K562 (cell line): ENCODE results near the gene MIEF1. TPM values are rescaled to one million over a fixed set of nuclear protein-coding genes. Genes with fewer than 3 reads are reported as not detected.

Experiments used
- ARID1B ChIP-seq: fragments of 450-650 bp; IDR thresholded peaks from 2 replicates; pipeline ENCODE4 v1.6.1; 2016; ENCODE audit warnings: antibody characterized with exemption, mild to moderate bottlenecking, inconsistent platforms
- CHD7 ChIP-seq: fragments of 200-600 bp; sonication (generic); IDR thresholded peaks from one replicate; pipeline ENCODE4 v1.6.1; 2012; ENCODE audit warnings: mild to moderate bottlenecking, low read depth, low read length, inconsistent platforms
- ESRRB ChIP-seq: fragments of 250-450 bp; sonication (Bioruptor Pico); IDR thresholded peaks from 2 replicates; pipeline ENCODE4 v1.5.0; 2020; ENCODE audit warnings: mild to moderate bottlenecking, moderate library complexity, borderline replicate concordance
- JUND ChIP-seq, 2 experiments: IDR thresholded peaks; 2 replicates in 1 of 2; 3 replicates in 1 of 2; pipeline ENCODE4 v1.6.1; 2011; ENCODE audit warnings: borderline replicate concordance in 2 of 2, low read depth in 2 of 2, low read length in 2 of 2, improper control_type of control experiment in 1 of 2, missing biosample characterization in 1 of 2, missing genetic modification characterization in 1 of 2, missing genetic modification reagents in 1 of 2
- MAFF ChIP-seq: IDR thresholded peaks from 2 replicates; pipeline ENCODE4 v1.6.1; 2012; ENCODE audit warnings: low read length, improper control_type of control experiment
- MAFK ChIP-seq: IDR thresholded peaks from 2 replicates; pipeline ENCODE4 v1.6.1; 2011; ENCODE audit warnings: low read length, improper control_type of control experiment
- MED1 ChIP-seq: sonication (generic); formaldehyde crosslinking; IDR thresholded peaks from 2 replicates; pipeline ENCODE4 v1.8.1; 2023; ENCODE audit warnings: missing genetic modification reagents, borderline replicate concordance
- MTA3 ChIP-seq: fragments of 450-650 bp; formaldehyde crosslinking; IDR thresholded peaks from 2 replicates; pipeline ENCODE4 v1.6.1; 2017; ENCODE audit warnings: mild to moderate bottlenecking, borderline replicate concordance
- PTTG1 ChIP-seq: fragments of 450-650 bp; IDR thresholded peaks from 2 replicates; pipeline ENCODE4 v1.6.1; 2016; ENCODE audit warnings: low read depth, mild to moderate bottlenecking, missing genetic modification characterization, missing compliant biosample characterization
- RBM15 ChIP-seq: fragments of 200-400 bp; formaldehyde crosslinking; IDR thresholded peaks from 2 replicates; pipeline ENCODE4 v1.6.1; 2018; ENCODE audit warnings: mild to moderate bottlenecking, low read length, moderate library complexity; ENCODE audit not compliant: insufficient read depth
- SRF ChIP-seq, 2 experiments: fragments of 250-450, 450-650 bp in 1 of 2; sonication (Bioruptor Pico) in 1 of 2; sonication (generic) in 1 of 2; formaldehyde crosslinking; IDR thresholded peaks; 2 replicates each; pipeline versions ENCODE4 v1.5.0 to v1.5.1; 2020 to 2022; ENCODE audit warnings: mild to moderate bottlenecking in 1 of 2, missing genetic modification reagents in 1 of 2
- ZBED1 ChIP-seq: IDR thresholded peaks from 2 replicates; pipeline ENCODE4 v1.6.1; 2014
- ZNF134 ChIP-seq: fragments of 250-450 bp; sonication (Bioruptor Pico); conservative IDR thresholded peaks from 2 replicates; pipeline ENCODE4 v1.4.0; 2020
- ZNF274 ChIP-seq: IDR thresholded peaks from 2 replicates; pipeline ENCODE4 v1.6.1; 2011; ENCODE audit warnings: low read depth, mild to moderate bottlenecking, low read length, moderate library complexity, borderline replicate concordance
- ZNF436 ChIP-seq: fragments of 250-450, 450-650 bp; sonication (Bioruptor Pico); formaldehyde crosslinking; IDR thresholded peaks from 2 replicates; pipeline ENCODE4 v1.7.0; 2020; ENCODE audit warnings: mild to moderate bottlenecking
- ZNF512 ChIP-seq: IDR thresholded peaks from 2 replicates; pipeline ENCODE4 v1.6.1; 2016; ENCODE audit warnings: missing genetic modification characterization, missing compliant biosample characterization
- polyA plus RNA-seq, 8 experiments: library from polyadenylated mRNA; depleted of rRNA in 4 of 8; stranded (reverse) in 5 of 8; unstranded in 3 of 8; fragments of >200 nt; fragmentation: Nextera tagmentation in 2 of 8; fragmentation: Illumina TruSeq in 1 of 8; extraction: Ambion mirVana in 2 of 8; extraction: Trizol in 1 of 8; gene quantifications; 2 replicates each; pipeline versions ENCODE4 v1.2.1 to v1.2.3, GENCODE V29; 2011 to 2014; ENCODE audit warnings: inconsistent platforms in 1 of 8, missing spikeins in 1 of 8
- total RNA-seq, 7 experiments: library from RNA; depleted of rRNA in 6 of 7; stranded (reverse); fragments of >200 nt in 6 of 7; fragmentation: Illumina TruSeq in 2 of 7; extraction: Trizol in 2 of 7; gene quantifications; 2 replicates each; pipeline versions ENCODE4 v1.2.1 to v1.2.3, GENCODE V29; 2011 to 2021; ENCODE audit warnings: low replicate concordance in 1 of 7

MIEF1 gene
- total and polyA plus RNA-seq, 9 of the 15 experiments (the other 6 are each of a cell fraction or from before 2014, with no cell fraction given) = 10.9 to 51.8 (median 25.5) TPM

GRCh38 chr22:39518996-39519680 lies 17.0 kb downstream of the MIEF1 start (continued):
- TF ChIP-seq MAFF (no peak), ZNF274 (no peak), MTA3 (no peak; the same call in 1 of the 2 replicates), ESRRB (no peak), MED1 (CRISPR knock-in tag) (no peak), MAFK (no peak), ARID1B (0 out of 2 replicates have a peak, but pooled peaks have one; percentile 35), RBM15 (no peak), PTTG1 (tag) (no peak), ZBED1 (no peak), SRF (CRISPR knock-in tag; IDR thresholded peaks at IDR 0.05) (no peak; a peak in 1 of 4 replicates), ZNF436 (CRISPR knock-in tag) (no peak), JUND (IDR thresholded peaks at IDR 0.05; ENCODE audit: borderline replicate concordance, low read depth, low read length) (no peak), JUND (tag; IDR thresholded peaks at IDR 0.05; ENCODE audit: borderline replicate concordance, low read depth, low read length) (no peak), ZNF512 (tag) (no peak), ZNF134 (CRISPR knock-in tag) (no peak), CHD7 (no peak)
